LNCaP clone FGC (cell line): ENCODE data around the gene HS3ST4.

Experiments
- DNase-seq: peaks from one replicate; pipeline ENCODE4 v3.0.0-alpha.2; 2011; ENCODE audit warnings: low read depth
- H3K4me3 ChIP-seq: 2 replicates; pipeline ENCODE4 v1.5.1; 2011; ENCODE audit warnings: mild to moderate bottlenecking, low read depth, low read length, control low read depth
- CTCF ChIP-seq: IDR thresholded peaks from 2 replicates; pipeline ENCODE4 v1.5.1; 2012; ENCODE audit warnings: mild to moderate bottlenecking; ENCODE audit not compliant: control insufficient read depth, insufficient read depth; ENCODE audit errors: extremely low read depth

The HS3ST4 gene

GRCh38 chr16:26149364-26150190 is 457.8 kb downstream of the HS3ST4 start:
- TF ChIP-seq CTCF: no peak

GRCh38 chr16:26155221-26155620 is 463.5 kb downstream of the HS3ST4 start:
- H3K4me3 ChIP-seq: no peak overlapping the region
- no peak for TF ChIP-seq CTCF
- DNase-seq: no peak

More at GRCh38 chr16:26149364-26150190, 457.8 kb downstream of the HS3ST4 start:
- H3K4me3 ChIP-seq: no peak overlapping the region
- DNase-seq: no peak

DNA sequence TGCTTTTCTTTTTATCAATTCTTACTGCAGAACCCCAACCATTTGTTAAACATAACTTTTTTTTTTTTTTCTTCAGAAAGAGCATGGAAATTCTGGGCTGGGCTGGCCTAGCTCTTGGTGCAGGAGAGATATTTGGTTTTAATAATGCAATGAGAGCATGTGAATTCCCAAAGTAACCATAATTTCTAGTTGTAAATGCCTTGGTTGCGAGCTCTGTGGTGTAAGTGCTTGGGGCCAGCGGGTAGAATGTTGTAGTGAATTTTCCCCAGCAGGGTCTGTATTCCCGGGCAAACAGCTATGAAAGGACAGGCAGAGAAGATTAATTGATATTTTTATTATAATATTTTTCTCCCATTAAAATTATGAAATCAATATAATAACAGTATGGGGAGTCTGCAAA is 465.6 kb downstream of the HS3ST4 start:
- no peak for DNase-seq
- no peak overlapping the region for H3K4me3 ChIP-seq
- no peak for TF ChIP-seq CTCF

DNA sequence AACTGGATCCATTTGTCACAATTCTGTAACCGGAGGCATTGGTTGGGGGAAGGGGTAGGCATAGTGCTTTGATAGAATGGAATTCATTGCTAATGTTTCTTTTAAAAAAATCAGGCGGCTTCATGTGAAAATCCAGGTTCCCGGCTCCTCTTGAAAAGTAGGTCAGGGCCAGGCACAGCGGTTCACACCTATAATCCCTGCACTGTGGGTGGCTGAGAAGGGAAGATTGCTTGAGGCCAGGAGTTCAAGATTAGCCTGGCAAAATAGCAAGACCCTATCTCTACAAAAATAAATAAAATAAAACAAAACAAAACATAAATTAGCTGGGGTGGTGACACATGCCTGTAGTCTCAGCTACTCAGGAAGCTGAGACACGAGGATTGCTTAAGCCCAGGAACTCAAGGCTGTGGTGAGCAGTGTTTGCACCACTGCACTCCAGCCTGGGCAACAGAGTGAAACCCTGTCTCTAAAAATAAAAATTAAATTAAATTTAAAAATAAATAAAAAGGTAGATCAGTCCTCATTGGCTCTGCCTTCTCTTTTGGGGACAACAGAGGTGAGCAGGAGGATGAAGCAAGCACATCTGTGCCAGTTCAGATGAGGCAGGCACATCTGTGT is 466.5 kb downstream of the HS3ST4 start:
- no peak overlapping the region for H3K4me3 ChIP-seq
- DNase-seq: no peak
- TF ChIP-seq CTCF: no peak

GRCh38 chr16:26161461-26162180 is 469.9 kb downstream of the HS3ST4 start:
- no peak overlapping the region for H3K4me3 ChIP-seq
- no peak for DNase-seq
- no peak for TF ChIP-seq CTCF

DNA sequence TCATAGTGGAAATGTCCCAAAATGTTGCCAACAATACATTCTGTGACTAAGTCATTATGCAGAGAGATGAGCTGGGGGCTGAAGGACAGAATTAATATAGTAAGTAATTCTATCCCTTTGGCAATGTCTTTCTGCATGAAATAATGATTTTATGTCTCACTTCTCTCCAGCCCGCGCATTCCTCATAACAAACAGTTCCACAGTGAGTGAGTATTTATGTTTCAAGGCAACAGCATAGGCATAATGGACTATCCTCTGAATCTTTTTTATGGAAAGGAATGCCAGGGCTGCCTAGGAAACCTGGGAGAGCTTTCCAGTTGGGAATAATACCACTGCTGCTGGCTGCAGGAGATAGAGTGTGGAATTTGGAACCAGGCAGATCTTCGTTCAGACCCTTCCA is 477.7 kb downstream of the HS3ST4 start:
- H3K4me3 ChIP-seq: no peak overlapping the region
- no peak for TF ChIP-seq CTCF
- no peak for DNase-seq
